HG03025 (cell line): ENCODE results near the gene DNPH1.

Experiments used
- ATAC-seq: cut with Tn5 transposase; IDR thresholded peaks from one replicate; pipeline ENCODE4 v1.9.1; 2021; ENCODE audit warnings: mild to moderate bottlenecking, moderate library complexity; ENCODE audit not compliant: unreplicated experiment, low FRiP score

Gene DNPH1

DNA sequence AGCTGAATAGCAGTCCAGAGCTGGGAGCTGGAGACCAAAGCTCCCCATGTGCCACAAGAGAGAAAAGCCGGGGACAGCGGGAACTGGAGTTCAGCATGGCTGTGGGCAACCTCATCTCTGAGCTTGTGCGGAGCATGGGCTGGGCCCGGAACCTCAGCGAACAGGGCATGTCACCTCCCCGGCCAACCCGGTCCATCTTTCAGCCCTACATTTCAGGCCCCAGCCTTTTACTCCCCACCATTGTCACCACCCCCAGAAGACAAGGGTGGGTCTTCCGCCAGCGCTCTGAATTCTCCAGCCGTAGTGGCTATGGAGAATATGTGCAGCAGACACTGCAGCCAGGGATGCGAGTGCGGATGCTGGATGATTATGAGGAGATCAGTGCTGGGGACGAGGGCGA lies 43.3 kb downstream of the DNPH1 start:
- no peak for ATAC-seq

DNA sequence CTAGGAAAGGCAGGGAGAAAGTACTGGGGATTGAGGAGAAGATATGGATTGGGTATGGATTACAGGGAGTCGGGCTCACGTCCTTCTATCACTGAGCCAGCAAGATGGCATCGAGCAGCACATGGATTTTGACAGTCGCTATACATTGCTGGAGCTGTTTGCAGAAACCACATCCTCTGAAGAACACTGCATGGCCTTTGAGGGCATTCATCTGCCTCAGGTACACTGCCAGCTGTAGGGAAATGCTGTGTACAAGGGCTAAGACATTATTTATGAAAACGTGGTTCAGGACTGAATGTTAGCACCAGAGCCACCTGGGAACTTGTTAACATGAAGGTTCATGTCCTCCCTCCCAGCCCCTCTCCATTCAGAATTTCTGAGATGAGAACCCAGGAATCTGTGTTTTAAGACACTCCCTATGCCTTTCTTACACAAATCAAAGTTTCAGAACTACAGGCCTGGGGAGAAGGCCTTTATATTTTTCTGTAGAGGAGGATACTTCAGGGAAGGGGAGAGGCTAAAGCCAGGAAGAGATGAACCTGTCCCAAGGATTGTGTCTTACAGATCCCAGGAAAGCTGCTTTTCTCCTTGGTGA lies 43.8 kb downstream of the DNPH1 start:
- no peak for ATAC-seq

DNA sequence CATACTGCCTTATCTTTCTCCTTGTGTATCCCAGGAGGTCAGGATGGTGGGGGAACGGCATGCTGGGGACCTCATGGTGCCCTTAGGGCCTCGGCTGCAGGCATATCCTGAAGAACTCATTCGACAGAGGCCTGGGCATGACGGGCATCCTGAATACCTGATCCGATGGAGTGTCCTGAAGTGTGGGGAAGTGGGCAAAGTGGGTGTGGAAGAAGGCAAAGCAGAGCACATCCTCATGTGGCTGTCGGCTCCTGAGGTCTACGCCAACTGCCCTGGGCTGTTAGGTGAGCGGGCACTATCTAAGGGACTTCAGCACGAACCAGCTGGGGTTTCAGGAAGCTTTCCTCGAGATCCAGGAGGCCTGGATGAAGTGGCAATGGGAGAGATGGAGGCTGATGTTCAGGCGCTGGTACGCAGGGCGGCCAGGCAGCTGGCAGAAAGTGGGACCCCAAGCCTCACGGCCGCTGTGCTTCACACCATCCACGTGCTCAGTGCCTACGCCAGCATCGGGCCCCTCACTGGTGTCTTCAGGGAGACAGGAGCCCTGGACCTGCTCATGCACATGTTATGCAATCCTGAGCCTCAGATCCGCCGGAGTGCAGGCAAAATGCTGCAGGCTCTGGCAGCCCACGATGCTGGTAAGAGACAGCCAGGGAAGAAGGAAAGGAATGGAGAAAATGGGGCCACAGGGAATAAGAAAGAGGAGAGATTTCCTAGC lies 44.9 kb downstream of the DNPH1 start:
- no peak for ATAC-seq

DNA sequence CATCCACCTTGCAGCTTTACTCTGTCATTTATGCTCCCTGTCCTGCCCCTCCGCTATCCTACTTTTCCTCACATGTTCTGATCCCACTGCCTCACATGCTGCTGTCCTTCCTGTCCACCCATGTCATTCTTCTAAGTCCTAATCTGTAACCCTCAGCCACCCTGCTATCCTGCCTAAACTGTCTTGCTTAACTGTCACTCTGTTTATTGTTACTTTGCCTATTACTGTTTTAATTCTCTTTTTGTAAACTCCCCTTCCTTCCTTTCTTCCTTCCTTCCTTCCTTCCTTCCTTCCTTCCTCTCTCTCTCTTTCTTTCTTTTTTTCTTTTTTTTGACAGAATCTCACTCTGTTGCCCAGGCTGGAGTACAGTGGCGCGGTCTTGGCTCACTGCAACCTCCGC lies 45.8 kb downstream of the DNPH1 start:
- ATAC-seq, result no peak

DNA sequence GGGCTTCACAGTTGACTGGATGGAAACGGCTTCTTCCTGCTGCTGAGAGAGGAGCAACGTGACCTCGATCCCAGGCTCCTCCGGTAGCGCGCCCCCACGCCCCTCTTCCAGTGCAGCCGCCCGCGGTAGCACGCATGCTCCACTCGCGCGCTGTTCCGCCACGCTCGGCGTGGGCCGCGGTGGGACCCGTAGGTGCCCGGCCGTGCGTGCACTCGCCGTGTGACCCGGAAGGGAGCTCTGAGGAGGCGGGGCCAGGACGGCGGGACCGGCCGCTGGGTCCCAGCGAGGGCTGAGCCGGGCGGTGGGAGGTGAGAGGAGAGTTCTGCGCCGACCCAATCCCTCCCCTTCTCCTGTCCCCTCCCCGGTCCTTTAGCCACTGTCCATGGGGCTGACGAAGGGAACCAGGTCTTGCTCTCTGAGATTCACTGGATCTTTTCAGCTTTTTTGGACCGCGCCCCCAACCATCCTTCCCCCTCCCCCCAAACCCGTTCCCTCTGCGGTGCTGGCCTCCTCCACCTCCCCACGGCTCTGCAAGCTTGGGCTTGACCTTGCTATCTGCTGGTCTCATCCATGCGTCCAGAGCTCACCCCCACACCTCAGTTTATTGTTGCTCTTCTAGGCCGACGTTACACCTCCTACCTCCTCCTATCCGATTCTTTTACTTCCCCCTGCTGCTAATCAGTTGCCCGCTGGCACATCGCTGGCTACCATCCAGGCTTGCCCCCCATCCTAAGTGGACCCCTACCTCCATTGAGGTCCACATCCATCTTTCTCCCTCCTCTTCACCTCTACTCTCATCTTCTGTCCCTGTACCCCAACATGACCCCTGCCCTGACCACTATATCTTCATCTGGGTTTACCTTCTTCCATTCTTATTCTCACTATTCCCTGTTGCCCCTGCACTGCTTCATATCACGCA lies 47.1 kb downstream of the DNPH1 start, which contains the start of gene CUL9:
Gene CUL9 (plus strand): TSS at position 255 of the 919 bp plus-strand sequence. CDS start 2,115 bp downstream, outside the sequence.
- peak; percentile 79 for ATAC-seq

DNA sequence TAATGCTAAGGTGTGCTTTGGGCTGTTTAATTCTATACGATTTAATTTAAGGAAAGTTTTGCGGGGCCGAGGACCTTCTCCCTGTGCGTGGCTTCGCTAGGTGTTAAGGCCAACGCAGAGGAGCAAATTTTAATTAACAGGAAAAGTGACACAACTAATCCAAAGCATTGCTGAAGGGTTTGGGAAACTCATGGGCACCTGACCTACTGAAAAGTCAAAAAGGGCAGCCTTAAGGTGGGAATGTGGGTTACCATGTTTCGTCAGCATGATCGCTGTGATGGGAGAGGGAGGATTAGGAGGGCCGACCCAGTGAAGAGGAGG lies 47.7 kb downstream of the DNPH1 start:
- ATAC-seq, result no peak

DNA sequence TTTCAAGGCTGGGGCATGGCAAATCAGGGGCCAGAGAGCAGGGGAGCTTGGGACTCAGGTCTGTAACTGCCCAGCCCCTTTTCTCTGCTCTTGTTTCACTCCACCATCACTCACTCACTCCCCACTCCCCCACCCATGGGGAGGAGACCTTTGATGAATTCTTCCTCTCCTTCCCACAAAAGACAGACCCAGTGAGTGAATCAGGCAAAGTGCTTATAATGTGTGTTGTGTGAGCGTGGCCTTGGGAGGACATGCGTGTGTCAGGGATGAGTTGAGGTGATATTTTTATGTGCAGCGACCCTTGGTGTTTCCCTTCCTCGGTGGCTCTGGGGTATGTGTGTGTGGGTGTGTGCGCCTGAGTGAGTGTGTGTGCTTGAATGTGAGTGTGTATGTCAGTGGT lies 48.3 kb downstream of the DNPH1 start:
- ATAC-seq, result no peak

DNA sequence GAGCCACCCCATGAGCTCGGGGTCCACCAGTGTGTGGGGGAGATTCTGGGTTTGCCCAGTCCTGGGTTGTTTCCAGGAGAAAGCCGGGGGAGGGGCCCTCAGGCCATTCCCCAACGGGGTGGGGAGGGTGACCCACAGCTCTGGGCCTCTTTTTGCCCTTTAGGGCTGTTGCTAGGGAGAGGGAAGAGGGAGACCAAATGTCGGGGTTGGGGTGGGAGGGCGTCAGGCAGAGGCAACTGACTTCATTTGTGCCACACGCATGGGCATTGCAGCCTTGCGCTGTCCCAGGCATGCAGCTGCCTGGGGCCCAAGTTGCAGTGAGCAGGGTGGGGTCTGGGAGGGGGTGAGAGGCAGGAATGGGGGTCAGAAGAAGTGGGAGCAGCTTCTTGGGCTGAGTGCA lies 49.2 kb downstream of the DNPH1 start:
- ATAC-seq, result no peak

DNA sequence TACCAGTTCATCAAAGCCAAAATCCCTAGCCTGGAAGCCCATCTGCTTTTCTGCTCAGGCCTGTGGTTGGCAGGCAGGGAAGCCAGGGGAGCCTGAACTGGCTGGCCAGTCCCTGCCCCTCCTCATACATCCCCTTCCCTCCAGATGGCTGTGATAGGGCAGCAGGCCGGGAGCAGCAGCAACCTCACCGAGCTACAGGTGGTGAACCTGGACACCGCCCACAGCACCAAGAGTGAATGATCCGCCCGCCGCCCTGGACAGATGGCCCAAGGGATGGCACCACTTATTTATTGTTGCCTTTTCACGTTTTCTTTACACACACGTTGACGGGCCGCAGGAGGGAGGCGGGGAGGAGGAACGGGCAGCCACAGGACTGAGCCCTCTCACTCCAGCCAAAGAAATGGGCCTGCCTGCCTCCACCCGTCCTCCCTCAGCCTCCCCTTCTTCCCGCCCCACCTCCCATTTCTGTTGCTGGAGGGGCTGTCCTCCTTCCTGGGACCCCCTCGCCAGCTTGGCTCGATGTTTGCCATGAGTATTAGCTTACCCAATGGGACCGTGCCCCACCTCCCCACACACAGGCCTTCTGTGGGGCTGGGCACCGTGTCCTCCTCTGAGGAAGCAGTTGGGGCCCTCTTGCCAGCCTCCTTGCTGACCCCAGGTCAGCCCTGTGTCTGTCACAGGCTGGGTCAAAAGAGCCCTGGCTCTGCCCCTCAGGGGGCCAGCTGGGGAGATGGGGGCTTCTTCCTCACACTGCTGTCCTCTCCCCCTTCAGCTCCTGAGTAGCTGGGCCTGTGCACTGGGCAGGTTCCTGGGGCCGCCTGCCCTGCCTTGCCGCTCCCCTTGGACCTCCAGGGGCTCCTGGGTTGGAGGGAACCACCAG lies 50.1 kb downstream of the DNPH1 start:
- no peak for ATAC-seq

DNA sequence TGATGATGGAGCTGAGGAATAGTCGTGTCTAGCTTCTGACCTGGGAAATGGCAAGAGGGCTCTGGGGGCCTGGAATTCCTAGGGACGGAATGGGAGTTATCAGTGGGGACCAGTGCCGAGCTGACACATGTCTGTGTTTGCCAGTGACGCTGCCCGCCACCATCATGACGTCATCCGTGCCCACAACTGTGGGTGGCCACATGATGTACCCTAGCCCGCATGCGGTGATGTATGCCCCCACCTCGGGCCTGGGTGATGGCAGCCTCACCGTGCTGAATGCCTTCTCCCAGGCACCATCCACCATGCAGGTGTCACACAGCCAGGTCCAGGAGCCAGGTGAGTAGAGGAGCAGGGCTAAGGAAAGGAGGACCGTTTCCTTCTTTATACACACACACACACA lies 51.1 kb downstream of the DNPH1 start:
- no peak for ATAC-seq

DNA sequence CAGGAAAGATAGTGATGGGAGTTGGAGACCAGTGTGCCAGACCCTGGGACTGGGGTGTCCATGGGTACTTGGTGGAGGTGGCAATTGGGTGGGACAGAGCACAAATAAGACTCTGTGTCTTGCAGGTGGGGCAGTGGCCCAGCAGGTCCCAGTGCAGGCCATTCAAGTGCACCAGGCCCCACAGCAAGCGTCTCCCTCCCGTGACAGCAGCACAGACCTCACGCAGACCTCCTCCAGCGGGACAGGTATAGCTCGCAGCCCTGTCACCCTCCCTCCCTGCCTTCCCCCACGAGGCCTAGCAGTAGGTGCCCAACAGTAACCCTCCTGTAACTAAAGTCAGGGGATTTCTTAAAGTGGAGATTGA lies 52.9 kb downstream of the DNPH1 start:
- no peak for ATAC-seq

DNA sequence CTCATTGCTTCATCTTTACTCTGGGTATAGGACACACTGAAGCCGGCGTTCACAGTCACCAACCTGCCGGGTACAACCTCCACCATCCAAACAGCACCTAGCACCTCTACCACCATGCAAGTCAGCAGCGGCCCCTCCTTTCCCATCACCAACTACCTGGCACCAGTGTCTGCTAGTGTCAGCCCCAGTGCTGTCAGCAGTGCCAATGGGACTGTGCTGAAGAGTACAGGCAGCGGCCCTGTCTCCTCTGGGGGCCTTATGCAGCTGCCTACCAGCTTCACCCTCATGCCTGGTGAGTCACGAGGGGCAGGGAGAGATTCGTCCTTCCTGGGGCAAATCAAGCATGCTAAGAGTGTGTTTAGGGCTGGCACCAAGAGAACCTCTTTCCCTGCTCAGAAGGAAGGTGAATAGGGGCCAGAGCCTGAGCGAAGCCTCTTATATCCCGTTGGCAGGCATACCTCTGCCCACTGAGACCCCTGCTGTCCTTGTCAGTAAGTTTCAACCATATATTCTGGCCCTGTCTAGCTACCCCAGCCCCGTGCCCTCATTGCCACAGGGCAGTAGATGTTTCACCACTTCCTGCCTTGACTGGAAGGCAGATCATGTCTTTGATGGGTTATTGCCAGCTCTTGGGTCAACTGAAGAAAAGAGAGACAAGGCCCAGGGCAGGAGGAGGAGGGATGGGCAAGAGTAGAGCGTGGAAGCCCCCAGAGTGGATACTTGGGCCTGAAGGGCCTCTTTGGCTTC lies 53.4 kb downstream of the DNPH1 start:
- no peak for ATAC-seq
